Activated CD4-positive, alpha-beta T cell treated with anti-CD3 and anti-CD28 coated beads for 4 hours (primary cell): Measurements from ENCODE around the gene PIEZO2.
"Not testable (repeated sequence)": the region's sequence is repeated elsewhere in the genome, so short reads cannot be mapped to it uniquely, and the experiment has no call there.

ENCODE experiments used
- DNase-seq, 2 donors: peaks; one replicate each; pipeline ENCODE4 v3.0.0-alpha.2; 2020

PIEZO2 gene

GRCh38 chr18:10878703-10879102 lies 270.7 kb downstream of the PIEZO2 start:
- no peak for DNase-seq

DNA sequence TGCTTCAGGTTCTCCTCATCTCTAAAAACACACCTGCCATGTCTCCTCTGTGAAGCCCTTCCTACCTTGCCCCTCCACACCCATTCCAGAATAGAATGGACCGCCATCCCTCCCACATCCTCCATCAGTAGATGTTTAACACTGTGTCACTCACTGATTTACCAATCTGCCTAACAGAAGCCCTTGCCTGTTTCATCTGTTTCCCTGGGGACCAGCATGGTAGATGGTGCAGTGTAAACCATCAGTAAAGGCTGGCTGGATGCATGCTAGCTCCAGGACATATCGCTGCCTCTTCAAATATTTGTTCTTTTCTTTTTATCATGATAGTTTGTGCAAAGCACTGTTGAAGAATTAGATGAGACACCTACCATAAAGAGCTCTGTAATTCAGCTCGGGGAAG lies 271.4 kb downstream of the PIEZO2 start:
- DNase-seq = no peak

GRCh38 chr18:10875811-10876210 lies 273.6 kb downstream of the PIEZO2 start:
- no peak for DNase-seq

GRCh38 chr18:10872304-10872703 lies 277.1 kb downstream of the PIEZO2 start:
- DNase-seq = no peak

DNA sequence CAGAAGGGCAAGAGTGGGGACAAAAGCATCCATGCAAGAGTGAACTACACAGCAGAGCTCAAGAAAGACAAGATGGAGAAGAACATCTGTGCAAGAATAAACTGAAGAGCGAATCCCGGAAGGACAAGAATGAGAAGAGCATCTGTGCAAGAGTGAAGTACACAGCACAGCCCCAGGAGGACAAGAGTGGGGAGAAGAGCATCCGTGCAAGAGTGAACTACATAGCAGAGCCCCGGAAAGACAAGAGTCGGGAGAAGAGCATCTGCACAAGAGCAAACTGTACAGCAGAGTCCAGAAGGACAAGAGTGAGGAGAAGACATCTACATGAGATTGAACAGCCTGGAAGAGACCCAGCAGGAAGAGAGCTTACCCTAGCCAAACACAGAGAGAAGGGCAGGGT lies 284.6 kb downstream of the PIEZO2 start:
- no peak for DNase-seq

GRCh38 chr18:10863026-10863425 lies 286.3 kb downstream of the PIEZO2 start:
- DNase-seq = no peak

DNA sequence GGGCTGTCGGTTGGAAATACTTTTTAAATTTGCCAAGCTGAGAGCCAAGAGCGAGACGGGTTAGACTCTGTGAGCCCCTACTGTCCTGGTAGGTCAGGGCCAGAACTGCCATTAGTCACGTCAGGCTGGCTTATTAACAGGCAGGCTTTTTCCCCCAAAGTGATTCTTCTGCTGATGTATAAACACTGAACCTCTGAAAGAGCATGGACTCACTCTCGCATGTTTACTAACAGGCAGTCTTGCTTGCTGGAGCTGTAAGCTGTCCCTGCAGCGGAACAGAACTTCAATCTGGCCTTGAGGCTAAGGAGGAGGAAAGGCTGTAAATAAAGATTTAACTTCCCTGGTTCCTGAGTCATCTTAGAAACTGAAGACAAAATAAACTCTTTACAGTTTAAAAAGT lies 288.4 kb downstream of the PIEZO2 start:
- DNase-seq = no peak

DNA sequence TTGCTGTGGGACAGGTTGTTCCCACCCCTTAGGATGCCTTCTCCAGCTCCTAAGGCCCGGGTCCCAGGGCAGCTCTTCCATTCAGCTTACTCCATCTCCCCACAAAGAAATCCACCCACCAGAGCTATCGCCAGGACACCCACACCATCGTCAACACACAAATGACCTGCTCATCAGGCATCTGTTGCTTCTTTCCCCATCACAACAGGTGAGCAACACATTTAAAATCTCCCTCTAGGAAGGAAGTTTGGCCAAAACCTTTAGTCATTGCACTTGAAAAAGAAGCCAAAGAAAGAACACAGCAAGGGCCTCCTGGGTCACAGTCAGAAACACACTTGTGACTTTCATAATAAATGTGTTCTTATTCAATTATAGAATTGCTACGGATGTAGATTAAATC lies 289.0 kb downstream of the PIEZO2 start:
- no peak for DNase-seq

DNA sequence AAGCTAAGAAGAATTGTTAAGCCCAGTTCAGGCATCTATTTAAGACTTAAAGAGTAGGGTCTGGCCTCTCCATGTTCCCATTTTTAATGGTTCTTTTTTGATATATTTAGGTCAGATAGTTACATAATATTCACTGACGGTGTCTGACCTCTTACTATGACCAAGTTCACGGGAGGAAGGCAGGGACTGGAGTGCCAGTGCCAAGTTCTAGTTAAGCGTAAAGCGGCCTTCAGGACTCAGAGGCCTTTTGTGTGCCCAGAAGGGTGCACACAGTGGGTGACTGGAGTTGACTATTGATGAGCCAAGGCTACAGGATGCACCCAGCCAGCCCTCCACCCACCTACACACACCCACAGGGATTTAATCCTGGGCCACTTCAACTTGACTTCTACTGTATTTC lies 290.9 kb downstream of the PIEZO2 start:
- DNase-seq = no peak

- DNase-seq = no peak
Measured at GRCh38 chr18:10856132-10856531, 293.2 kb downstream of the PIEZO2 start.

DNA sequence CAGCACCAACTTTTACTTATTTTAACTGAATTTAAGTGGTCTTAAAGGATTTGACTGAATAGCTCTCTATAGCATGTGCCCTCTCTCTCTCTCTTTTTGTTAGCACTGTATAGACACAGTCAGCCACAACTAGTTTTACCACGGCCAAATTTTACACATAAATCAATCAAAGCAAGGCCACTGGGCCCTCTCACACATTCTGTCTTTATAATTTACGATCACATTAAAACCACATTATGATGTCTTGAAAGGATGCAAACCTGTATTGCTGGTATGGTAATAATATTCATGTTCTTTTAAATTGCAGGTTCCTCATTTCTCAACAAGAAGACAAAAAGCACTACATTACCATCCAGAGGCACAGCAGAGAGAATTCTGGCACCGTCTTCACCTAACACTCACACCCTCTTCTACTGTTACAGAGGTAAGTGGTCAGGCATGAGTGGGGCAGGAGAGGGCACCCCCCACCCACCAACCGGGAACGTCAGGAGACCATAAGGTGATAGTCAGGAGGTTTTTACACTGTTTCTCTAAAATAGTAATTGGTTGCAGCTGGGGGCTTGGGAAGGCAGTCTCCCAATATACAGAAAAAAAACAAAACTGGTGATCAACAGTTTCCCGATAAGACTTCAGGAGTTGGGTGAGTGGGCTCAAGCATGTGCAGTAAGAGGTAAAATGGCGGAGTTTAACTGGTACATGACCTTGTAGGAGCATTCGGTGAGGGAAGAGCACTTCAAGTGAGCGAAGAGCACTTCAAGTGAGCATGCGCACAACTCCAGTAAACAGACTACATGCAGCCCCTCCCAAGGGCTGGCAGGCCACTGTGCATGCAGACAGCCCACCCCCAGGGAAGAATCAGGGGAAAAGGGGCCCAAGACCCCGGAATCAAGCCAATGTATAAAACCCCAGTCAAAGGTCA lies 296.7 kb downstream of the PIEZO2 start:
- no peak for DNase-seq

GRCh38 chr18:10851824-10852319 lies 297.5 kb downstream of the PIEZO2 start:
- no peak for DNase-seq

- no peak for DNase-seq
Measured at GRCh38 chr18:10850840-10851239, 298.5 kb downstream of the PIEZO2 start.

- DNase-seq = no peak
Measured at GRCh38 chr18:10850216-10850615, 299.2 kb downstream of the PIEZO2 start.

- no peak for DNase-seq
Measured at GRCh38 chr18:10847907-10848306, 301.5 kb downstream of the PIEZO2 start.

DNA sequence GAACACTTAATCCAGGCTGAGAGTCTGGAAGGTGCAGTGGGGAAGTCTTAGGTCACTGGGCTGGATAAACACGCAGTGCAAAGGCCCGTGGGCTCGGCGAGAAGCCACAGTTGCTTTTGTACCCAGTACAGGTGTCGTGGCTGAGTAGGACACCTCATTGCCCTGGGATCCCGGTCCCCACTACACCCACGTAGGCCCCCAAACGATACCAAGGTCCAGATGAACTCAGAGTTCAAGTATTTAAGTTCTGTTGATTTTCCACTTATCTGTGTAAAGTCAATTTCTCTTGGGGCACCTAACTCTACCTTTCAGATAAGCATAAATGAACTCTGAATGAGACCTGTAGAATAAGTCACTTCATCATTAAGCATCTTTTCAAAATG lies 302.0 kb downstream of the PIEZO2 start:
- DNase-seq = no peak

DNA sequence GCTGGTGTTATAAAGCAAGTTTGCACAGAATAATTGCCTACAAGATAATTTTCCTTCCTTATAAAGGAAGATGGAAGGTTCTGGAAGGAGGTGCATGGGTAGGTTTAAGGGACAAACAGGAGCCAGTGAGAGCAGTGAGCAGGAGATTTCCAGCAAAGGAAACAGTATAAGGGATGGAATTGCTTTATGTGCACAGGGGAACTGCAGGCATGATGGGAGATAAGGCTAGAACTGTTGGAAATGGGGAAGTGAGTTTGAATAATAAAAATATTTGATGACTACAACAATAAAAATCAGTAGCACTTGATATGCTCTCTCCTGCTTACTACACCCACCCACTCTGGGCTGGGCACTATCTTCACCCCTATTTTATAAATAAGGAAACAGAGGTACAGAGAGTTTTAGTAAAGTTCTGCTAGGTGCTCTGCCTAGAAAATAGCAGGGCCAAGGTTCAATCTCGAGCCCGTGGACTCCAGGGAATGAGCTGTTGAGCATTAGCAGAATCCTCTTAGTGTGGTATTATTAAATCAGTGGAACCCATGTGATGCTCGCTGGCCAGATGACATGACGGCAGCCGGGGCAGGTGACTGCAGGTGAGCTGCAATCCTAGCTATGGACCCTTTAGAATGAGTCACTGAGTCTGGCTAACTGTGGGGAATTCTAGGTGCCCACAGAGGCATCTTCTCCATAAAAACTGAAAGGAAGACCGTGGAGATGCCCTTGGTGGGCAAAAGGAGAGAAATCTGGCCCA lies 302.5 kb downstream of the PIEZO2 start:
- DNase-seq = no peak

- not testable (repeated sequence) for DNase-seq
Measured at GRCh38 chr18:10846035-10846434, 303.3 kb downstream of the PIEZO2 start.

DNA sequence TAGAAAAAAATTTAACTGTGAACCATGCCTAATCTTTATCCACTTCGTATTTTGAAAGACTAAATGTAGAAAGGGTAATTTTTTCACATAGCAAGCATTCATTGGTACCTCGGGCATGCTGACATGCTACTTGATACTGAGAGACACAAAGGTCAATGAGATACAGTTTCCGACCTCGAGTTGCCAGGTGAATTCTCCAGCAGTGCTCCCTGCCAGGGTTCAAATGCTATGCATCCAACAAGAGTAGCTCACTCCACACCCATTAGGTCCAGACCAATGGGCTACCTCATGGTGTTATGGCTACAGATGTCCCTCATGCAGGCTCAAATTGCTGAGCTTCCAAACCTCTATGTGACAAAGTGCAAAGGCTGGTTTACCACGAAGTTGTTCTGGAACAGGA lies 305.8 kb downstream of the PIEZO2 start:
- no peak for DNase-seq

GRCh38 chr18:10842861-10843260 lies 306.5 kb downstream of the PIEZO2 start:
- no peak for DNase-seq

GRCh38 chr18:10842371-10842770 lies 307.0 kb downstream of the PIEZO2 start:
- DNase-seq = no peak

- no peak for DNase-seq
Measured at GRCh38 chr18:10841203-10841602, 308.2 kb downstream of the PIEZO2 start.

DNA sequence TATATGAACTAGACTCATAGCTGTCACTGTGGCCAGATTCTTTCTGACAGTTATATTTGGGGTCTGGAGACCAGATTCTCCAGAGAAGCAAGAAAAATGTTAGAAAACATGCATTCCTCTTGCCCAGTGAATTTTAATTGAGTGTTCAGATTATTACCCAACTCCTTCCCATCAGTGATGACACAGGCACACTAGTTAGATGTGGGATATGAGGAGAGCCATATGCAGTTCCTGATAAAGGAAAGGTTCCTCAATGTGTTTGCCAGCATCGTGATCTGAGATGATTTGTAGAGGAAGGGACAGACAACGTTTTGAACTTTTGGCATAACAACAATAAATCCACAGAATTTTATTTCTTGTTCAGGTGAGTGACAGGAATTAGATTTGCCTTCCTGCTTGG lies 308.6 kb downstream of the PIEZO2 start:
- no peak for DNase-seq

- no peak for DNase-seq
Measured at GRCh38 chr18:10839421-10839820, 309.9 kb downstream of the PIEZO2 start.
